GOT3 (cell line): Measurements from ENCODE around the gene FBXL16.

Experiments
- DNase-seq: peaks from one replicate; lab custom pipeline; 2025; ENCODE audit warnings: mixed read lengths; lab: John Stamatoyannopoulos, UW

FBXL16 gene

GRCh38 chr16:734981-735881, 29.6 kb upstream of the FBXL16 start:
- no peak for DNase-seq

GRCh38 chr16:734208-734980, 28.8 kb upstream of the FBXL16 start:
- DNase-seq, result no peak

- DNase-seq, result no peak
Observed at GRCh38 chr16:733382-734207, 28.0 kb upstream of the FBXL16 start.

GRCh38 chr16:732936-733335, 27.3 kb upstream of the FBXL16 start:
- DNase-seq, result no peak

GRCh38 chr16:732332-732731, 26.7 kb upstream of the FBXL16 start:
- no peak for DNase-seq

GRCh38 chr16:730666-731509, 25.3 kb upstream of the FBXL16 start:
- DNase-seq, result no peak

- DNase-seq, result no peak
Observed at GRCh38 chr16:729768-730665, 24.4 kb upstream of the FBXL16 start.

- no peak for DNase-seq
Observed at GRCh38 chr16:728890-729744, 23.5 kb upstream of the FBXL16 start.

GRCh38 chr16:728131-728889, 22.7 kb upstream of the FBXL16 start:
- no peak for DNase-seq

- no peak for DNase-seq
Observed at GRCh38 chr16:727291-727977, 21.8 kb upstream of the FBXL16 start.

- no peak for DNase-seq
Observed at GRCh38 chr16:726438-727290, 21.1 kb upstream of the FBXL16 start, which contains the start of the genes CCDC78 and HAGHL. Gene CCDC78 (minus strand): TSS chr16:726443. CDS start chr16:726367, 76 bp downstream. Gene HAGHL (plus strand): TSS chr16:727106. CDS start chr16:727510, 404 bp downstream.

- no peak for DNase-seq
Observed at GRCh38 chr16:726188-726437, 20.5 kb upstream of the FBXL16 start.

- DNase-seq, result no peak
Observed at GRCh38 chr16:725463-726187, 20.0 kb upstream of the FBXL16 start.

- no peak for DNase-seq
Observed at GRCh38 chr16:725041-725376, 19.4 kb upstream of the FBXL16 start.

GRCh38 chr16:724188-725040, 18.8 kb upstream of the FBXL16 start:
- no peak for DNase-seq

GRCh38 chr16:723695-724094, 18.1 kb upstream of the FBXL16 start:
- no peak for DNase-seq
